ENCODE data around the gene OR2K2. TPM values are rescaled to one million over a fixed set of nuclear protein-coding genes. Genes with fewer than 3 reads are reported as not detected.
"Not testable (repeated sequence)": the region's sequence is repeated elsewhere in the genome, so short reads cannot be mapped to it uniquely, and the experiment has no call there.

Gene OR2K2
- total RNA-seq, 1 experiment from 2014 or later, result 0.26 TPM

GRCh38 chr9:111316796-111317195, 13.2 kb downstream of the OR2K2 start:
- Histone ChIP-seq H2AFZ (ENCODE audit: low read length) (no peak overlapping the region), H3K9me2 (replicated peaks; ENCODE audit: low read length) (no peaks in the 10 kb centered on the region), H3F3A (ENCODE audit: low read length, unreplicated experiment) (no peaks in the 10 kb centered on the region), H3K9me3 (ENCODE audit: low read length) (no peaks in the 10 kb centered on the region), H3K4me2 (ENCODE audit: low read length) (no peak overlapping the region), H3K27ac (ENCODE audit: low read length) (no peak overlapping the region), H3K4me3 (ENCODE audit: low read length) (no peak overlapping the region), H3K4me1 (ENCODE audit: insufficient read depth, low read length) (no peaks in the 10 kb centered on the region), H3K36me3 (ENCODE audit: low read depth, low read length) (no peaks in the 10 kb centered on the region), H3K9ac (ENCODE audit: low read length) (no peak overlapping the region), H3K27me3 (ENCODE audit: low read length) (no peaks in the 10 kb centered on the region), H3K79me2 (ENCODE audit: low read length) (no peaks in the 10 kb centered on the region), H4K20me1 (ENCODE audit: low read length) (no peaks in the 10 kb centered on the region)
- no TSS peak for BruUV-seq (replicated peaks)
- intact Hi-C loops (cut with micrococcal nuclease), result no loop called here
- DNase-seq, result no peak
- ChIA-PET POLR2A (ENCODE audit: unreplicated experiment) (no interaction called here), CTCF (no interaction called here)
- no peak for TF ChIP-seq EZH2 (IDR thresholded peaks at IDR 0.05; ENCODE audit: low read length, unreplicated experiment)
- TF ChIP-seq, protein P1, sequence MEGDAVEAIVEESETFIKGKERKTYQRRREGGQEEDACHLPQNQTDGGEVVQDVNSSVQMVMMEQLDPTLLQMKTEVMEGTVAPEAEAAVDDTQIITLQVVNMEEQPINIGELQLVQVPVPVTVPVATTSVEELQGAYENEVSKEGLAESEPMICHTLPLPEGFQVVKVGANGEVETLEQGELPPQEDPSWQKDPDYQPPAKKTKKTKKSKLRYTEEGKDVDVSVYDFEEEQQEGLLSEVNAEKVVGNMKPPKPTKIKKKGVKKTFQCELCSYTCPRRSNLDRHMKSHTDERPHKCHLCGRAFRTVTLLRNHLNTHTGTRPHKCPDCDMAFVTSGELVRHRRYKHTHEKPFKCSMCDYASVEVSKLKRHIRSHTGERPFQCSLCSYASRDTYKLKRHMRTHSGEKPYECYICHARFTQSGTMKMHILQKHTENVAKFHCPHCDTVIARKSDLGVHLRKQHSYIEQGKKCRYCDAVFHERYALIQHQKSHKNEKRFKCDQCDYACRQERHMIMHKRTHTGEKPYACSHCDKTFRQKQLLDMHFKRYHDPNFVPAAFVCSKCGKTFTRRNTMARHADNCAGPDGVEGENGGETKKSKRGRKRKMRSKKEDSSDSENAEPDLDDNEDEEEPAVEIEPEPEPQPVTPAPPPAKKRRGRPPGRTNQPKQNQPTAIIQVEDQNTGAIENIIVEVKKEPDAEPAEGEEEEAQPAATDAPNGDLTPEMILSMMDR (conservative IDR thresholded peaks at IDR 0.05; ENCODE audit: low read depth, low read length), result no peak
- no peak for TF ChIP-seq EZH2phosphoT487 (IDR thresholded peaks at IDR 0.05; ENCODE audit: borderline replicate concordance, low read length)
- ATAC-seq, result no peak

DNA sequence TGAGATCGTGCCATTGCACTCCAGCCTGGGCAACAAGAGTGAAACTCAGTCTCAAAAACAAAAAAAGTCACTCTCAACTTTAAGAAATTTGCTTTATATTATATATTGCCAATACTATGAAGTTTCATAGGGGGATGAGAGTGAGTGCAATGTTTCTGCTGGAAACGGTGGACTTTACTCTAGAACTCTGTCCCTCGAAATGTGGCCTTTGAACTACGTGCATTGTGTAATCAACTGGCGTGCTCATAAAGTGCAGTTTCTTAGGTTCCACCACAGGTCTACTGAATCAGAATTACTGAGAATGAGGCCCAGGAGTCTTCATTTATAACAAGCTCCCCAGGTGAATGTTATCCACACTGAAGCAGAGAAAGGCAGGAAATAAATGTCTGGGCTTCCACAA, 24.1 kb downstream of the OR2K2 start:
- no peaks in the 10 kb centered on the region for H3K79me2 ChIP-seq (ENCODE audit: low read length)
- H3K4me1 ChIP-seq (ENCODE audit: insufficient read depth, low read length), result peaks cover 8% of the 10 kb centered on the region; the same call in 1 of the 2 replicates
- H2AFZ ChIP-seq (ENCODE audit: low read length), result no peak overlapping the region
- H3K27me3 ChIP-seq (ENCODE audit: low read length), result no peaks in the 10 kb centered on the region
- no peaks in the 10 kb centered on the region for H4K20me1 ChIP-seq (ENCODE audit: low read length)
- ATAC-seq (no peak), DNase-seq (no peak)
- intact Hi-C loops (cut with micrococcal nuclease), result no loop called here
- H3F3A ChIP-seq (ENCODE audit: low read length, unreplicated experiment), result no peaks in the 10 kb centered on the region
- H3K9ac ChIP-seq (ENCODE audit: low read length), result no peak overlapping the region
- H3K4me2 ChIP-seq (ENCODE audit: low read length), result no peak overlapping the region
- no peak overlapping the region for H3K4me3 ChIP-seq (ENCODE audit: low read length)
- TF ChIP-seq, protein P1 (conservative IDR thresholded peaks at IDR 0.05; ENCODE audit: low read depth, low read length), result no peak
- TF ChIP-seq EZH2phosphoT487 (IDR thresholded peaks at IDR 0.05; ENCODE audit: borderline replicate concordance, low read length) (no peak), EZH2 (IDR thresholded peaks at IDR 0.05; ENCODE audit: low read length, unreplicated experiment) (no peak)
- no peaks in the 10 kb centered on the region for H3K36me3 ChIP-seq (ENCODE audit: low read depth, low read length)
- no peak overlapping the region for H3K27ac ChIP-seq (ENCODE audit: low read length)
- H3K9me3 ChIP-seq (ENCODE audit: low read length), result no peaks in the 10 kb centered on the region
- no peaks in the 10 kb centered on the region for H3K9me2 ChIP-seq (replicated peaks; ENCODE audit: low read length)
- ChIA-PET CTCF (no interaction called here), POLR2A (ENCODE audit: unreplicated experiment) (no interaction called here)
- no TSS peak for BruUV-seq (replicated peaks)

DNA sequence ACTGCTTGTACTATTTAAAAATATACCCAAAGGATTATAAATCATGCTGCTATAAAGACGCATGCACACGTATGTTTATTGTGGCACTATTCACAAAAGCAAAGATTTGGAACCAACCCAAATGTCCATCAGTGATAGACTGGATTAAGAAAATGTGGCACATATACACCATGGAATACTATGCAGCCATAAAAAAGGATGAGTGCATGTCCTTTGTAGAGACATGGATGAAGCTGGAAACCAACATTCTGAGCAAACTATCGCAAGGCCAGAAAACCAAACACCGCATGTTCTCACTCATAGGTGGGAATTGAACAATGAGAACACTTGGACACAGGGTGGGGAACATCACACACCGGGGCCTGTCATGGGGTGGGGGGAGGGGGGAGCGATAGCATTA, 26.0 kb downstream of the OR2K2 start:
- H4K20me1 ChIP-seq (ENCODE audit: low read length); H3K36me3 ChIP-seq (ENCODE audit: low read depth, low read length); CTCF ChIA-PET: not testable (repeated sequence)

More for the DNA sequence above, 26.0 kb downstream of the OR2K2 start:
- H3K9ac ChIP-seq (ENCODE audit: low read length); ATAC-seq; BruUV-seq (replicated peaks); H3K27me3 ChIP-seq (ENCODE audit: low read length); H3F3A ChIP-seq (ENCODE audit: low read length, unreplicated experiment); H3K79me2 ChIP-seq (ENCODE audit: low read length); H3K4me3 ChIP-seq (ENCODE audit: low read length); DNase-seq; H3K27ac ChIP-seq (ENCODE audit: low read length); H2AFZ ChIP-seq (ENCODE audit: low read length); H3K9me2 ChIP-seq (replicated peaks; ENCODE audit: low read length); intact Hi-C loops (cut with micrococcal nuclease); H3K9me3 ChIP-seq (ENCODE audit: low read length); H3K4me2 ChIP-seq (ENCODE audit: low read length); POLR2A ChIA-PET (ENCODE audit: unreplicated experiment): not testable (repeated sequence)
- H3K4me1 ChIP-seq (ENCODE audit: insufficient read depth, low read length), result peaks cover 13% of the 10 kb centered on the region
